ENCODE measurements around the gene PC.

The PC gene

DNA sequence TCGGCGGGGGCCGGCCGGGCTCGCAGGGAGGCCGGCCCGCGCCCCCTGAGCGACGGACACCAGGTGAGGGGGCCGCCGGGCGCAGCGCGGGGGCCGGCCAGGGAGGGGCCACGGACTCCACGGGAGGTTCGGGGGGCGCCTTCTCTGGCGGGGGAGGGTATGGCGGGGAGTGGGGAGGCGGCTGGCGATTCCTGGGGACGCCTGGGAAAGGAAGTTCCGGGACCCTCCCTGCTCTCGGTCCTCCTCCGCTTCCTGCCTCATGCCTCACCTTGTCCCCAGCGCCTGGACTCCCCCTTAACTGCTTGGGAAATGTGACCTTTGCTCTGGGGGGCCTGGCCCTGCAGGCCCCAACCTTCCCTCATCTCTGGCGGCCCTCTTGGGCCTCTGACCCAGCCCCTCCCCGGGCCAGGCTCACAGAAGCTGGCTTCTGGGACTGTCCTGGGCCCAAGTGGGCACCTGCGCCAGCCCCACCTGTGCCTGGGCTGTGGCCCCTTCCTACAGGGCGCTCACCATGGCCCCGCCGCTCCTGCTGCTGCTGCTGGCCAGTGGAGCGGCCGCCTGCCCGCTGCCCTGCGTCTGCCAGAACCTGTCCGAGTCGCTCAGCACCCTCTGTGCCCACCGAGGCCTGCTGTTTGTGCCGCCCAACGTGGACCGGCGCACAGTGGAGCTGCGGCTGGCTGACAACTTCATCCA lies 100.8 kb downstream of the PC start:
- TF ChIP-seq, protein P1, sequence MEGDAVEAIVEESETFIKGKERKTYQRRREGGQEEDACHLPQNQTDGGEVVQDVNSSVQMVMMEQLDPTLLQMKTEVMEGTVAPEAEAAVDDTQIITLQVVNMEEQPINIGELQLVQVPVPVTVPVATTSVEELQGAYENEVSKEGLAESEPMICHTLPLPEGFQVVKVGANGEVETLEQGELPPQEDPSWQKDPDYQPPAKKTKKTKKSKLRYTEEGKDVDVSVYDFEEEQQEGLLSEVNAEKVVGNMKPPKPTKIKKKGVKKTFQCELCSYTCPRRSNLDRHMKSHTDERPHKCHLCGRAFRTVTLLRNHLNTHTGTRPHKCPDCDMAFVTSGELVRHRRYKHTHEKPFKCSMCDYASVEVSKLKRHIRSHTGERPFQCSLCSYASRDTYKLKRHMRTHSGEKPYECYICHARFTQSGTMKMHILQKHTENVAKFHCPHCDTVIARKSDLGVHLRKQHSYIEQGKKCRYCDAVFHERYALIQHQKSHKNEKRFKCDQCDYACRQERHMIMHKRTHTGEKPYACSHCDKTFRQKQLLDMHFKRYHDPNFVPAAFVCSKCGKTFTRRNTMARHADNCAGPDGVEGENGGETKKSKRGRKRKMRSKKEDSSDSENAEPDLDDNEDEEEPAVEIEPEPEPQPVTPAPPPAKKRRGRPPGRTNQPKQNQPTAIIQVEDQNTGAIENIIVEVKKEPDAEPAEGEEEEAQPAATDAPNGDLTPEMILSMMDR (IDR thresholded peaks at IDR 0.05; ENCODE audit: low read length, missing control alignments) = no peak
- peak overlapping the region; percentile 72 for H3K4me3 ChIP-seq (replicated peaks; ENCODE audit: low read depth, low read length)
- no peak for DNase-seq (ENCODE audit: low read depth)

DNA sequence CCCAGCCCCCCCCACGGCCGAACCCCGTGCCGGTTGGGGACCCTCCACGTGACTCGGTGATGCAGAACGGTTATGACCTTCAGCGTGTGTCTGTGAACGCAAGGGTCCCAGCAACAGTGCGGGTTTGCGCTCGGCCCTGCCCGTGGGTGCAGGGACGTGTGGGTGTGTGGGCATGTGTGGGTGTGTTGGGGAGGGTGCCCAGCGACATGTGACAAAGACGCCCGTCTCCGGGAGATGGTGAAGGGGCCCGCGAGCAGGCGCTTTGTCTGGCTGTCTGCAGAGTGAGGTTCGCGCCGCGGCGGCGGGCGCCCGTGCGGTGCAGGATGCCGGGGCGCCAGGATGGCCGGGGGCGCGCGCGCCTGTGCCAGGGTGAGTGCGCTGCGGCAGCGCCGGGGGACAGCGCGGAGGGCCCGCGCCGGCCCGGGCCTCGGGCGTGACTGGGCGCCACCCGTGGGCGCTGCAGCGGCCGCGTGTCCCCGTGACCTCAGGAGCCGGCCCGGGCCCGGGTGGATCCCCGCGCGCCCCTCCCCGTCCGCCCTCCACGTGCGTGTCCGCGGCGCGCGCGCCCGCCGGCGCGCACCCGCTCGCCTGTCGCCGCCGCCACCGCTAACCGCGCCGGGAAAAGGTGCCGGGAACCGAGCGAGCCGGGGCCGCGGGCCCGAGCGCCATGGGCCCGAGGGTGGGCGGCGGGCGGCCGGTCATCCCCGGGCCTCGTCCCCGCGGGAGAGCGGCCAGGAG lies 101.5 kb downstream of the PC start, which contains the start of gene LRFN4:
TSS of gene LRFN4 (plus strand) at position 569 of the 738 bp plus-strand sequence. CDS start 681 bp downstream, outside the sequence.
- TF ChIP-seq, protein P1 (IDR thresholded peaks at IDR 0.05; ENCODE audit: low read length, missing control alignments) = no peak
- no peak for DNase-seq (ENCODE audit: low read depth)
- peak within 1 kb of the TSS; percentile 72 for H3K4me3 ChIP-seq (replicated peaks; ENCODE audit: low read depth, low read length)

DNA sequence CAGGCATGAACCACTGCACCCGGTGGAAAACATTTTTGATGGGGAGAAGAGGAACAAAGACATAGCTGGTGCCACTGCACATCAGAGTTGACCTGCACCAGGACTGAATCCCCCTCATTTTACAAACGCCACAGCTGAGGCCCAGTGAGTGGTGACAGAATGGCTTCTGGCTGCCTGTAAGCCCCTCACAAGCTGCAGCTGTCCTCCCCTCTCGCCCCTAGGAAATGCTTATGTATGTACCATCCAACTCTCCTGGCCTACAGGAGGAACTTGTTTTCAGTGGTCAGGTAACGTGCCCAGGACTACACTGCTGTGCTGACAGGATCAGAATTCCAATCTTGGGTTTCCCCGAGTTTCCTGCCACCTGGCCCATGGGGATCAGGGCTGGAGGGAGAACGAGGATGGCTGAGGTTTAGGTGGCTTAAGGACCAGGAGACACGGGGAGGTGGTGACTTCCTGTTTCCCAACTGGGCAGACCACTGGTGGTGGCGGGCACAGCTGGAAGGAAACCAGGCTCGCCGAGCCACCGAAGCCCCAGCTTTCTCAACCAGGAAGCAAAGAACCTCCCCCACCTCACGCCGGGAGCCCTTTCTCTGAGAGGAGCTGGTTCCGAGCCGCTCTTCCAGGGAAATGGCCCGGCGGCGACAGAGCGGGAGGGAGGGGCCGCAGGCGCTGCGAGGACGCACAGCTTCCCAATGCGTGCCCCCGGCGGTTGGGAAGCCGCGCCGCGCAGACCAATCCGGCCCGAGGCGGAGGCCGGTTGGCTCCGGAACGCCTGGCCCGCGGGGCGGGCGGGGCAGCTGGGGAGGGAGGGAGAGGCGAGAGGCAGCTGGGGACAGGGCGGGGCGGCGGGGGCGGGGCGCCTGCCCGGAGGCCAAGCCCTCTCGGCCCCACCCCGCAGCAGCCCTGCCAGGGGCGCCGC lies 102.3 kb downstream of the PC start:
- peak overlapping the region; percentile 72 for H3K4me3 ChIP-seq (replicated peaks; ENCODE audit: low read depth, low read length)
- DNase-seq (ENCODE audit: low read depth) = peak; percentile 87
- TF ChIP-seq, protein P1 (IDR thresholded peaks at IDR 0.05; ENCODE audit: low read length, missing control alignments) = no peak

DNA sequence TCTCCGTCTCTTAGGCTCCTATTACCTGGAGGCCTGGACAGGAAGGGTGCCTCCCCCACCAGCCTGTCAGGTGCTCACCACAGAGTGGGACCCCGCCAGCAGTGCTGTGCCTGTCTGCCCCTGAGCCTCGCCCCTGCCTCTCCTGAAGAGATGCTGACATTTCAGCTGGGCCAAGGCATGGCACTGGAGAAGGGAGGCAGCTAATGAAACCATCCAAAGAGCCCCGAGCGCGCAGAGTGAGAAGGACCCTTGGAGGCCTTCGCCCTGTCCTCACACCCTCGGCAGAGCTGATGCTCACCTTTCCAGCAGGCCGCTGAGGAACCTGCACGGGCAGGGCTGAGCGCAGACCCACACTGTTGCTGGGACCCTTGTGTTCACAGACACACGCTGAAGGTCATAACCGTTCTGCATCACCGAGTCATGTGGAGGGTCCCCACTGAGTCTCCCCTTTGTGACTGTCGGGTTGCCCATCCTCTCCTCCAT lies 103.4 kb downstream of the PC start:
- no peak for DNase-seq (ENCODE audit: low read depth)
- TF ChIP-seq, protein P1 (IDR thresholded peaks at IDR 0.05; ENCODE audit: low read length, missing control alignments) = no peak

DNA sequence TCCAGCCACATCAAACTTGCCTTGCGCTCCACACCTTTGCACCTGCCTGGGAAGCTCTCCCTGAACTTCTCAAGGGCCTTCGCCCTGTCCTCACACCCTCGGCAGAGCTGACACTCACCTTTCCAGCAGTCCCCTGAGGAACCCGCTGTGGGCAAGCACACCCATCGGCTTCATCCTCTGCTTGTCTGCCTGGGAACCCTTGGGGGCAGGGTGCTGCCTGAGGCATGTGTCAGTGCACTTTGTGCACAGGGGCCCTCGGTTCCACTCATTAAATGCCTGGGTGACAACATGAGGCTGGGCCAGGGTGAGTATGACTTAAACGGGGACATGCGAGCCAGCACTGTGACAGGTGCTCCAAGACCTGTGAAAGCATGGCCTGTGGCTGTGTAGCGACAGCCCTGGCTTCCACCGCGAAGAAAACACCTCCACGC lies 103.9 kb downstream of the PC start:
- TF ChIP-seq, protein P1 (IDR thresholded peaks at IDR 0.05; ENCODE audit: low read length, missing control alignments) = no peak
- no peak for DNase-seq (ENCODE audit: low read depth)
- no peak overlapping the region for H3K4me3 ChIP-seq (replicated peaks; ENCODE audit: low read depth, low read length)

More for the DNA sequence above, 103.4 kb downstream of the PC start:
- no peak overlapping the region for H3K4me3 ChIP-seq (replicated peaks; ENCODE audit: low read depth, low read length)

All from fibroblast of pulmonary artery (primary cell).